Activated T-helper 1 cell treated with Interleukin-2 at 50 U/mL for 16 hours (primary cell): ENCODE results near the gene RBAK.
A peak's percentile ranks its signal among the peaks of the same experiment; 100 is the strongest.
"Not testable (repeated sequence)": the region's sequence is repeated elsewhere in the genome, so short reads cannot be mapped to it uniquely, and the experiment has no call there.

ENCODE experiments used
- DNase-seq: peaks from one replicate; pipeline ENCODE4 v3.0.0-alpha.2; 2020; ENCODE audit warnings: low read depth

The RBAK gene

DNA sequence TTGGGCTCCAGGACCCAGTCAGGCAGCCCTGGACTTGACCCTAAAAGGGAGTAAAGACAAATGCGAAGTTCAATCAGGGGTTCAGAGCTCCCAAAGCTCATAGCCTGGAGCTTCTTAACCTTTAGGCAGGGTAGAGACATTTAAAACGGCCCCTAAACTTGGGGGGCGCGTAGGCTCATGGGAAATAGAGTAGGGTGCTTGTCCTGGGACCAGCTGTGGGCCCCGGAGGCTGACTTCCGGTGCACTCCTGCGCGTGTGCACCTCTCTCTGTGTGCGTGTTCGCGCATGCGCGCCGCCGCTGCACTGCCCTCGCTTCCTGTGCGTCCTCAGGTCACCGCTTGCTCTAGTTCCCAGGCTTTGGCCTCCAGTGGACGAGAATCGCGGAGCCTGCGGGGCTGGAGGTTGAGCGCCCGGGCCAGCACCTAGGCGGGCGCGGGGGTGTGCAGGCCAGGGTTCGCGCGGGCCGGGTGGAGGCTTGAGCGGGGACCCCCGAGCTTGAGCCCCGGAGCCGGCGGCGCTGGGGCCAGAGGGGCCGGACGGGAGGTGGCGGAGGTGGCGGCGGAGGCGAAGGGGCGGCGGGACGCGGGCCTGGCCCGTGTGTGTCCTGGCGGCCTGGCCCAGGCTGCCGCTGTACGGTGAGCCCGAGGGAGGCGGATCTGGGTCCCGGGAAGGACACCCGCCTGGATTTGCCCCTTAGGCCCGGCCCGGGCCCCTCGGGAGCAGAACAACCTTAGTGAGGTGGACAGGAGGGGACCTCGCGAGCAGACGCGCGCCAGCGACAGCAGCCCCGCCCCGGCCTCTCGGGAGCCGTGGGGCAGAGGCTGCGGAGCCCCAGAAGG, at the start of gene RBAK:
Gene RBAK (plus strand): TSS at position 303 of the 839 bp plus-strand sequence. CDS start 2,217 bp downstream, outside the sequence.
- peak; percentile 79 for DNase-seq

DNA sequence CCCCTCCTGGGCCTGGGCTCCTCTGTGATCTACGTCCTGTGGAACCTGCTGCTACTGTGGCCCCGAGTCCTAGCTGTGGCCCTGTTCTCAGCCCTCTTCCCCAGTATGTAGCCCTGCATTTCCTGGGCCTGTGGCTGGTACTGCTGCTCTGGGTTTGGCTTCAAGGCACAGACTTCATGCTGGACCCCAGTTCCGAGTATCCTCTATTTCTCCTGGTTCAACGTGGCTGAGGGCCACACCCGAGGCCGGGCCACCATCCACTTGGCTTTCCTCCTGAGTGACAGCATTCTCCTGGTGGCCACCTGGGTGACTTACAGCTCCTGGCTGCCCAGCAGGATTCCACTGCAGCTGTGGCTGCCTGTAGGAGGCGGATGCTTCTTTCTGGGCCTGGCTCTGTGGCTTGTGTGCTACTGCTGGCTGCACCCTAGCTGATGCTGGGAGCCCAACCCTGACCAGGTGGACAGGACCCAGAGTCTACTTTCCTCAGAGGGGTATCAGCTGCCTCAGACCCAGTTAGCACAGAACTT, 48.9 kb upstream of the RBAK start:
- no peak for DNase-seq

DNA sequence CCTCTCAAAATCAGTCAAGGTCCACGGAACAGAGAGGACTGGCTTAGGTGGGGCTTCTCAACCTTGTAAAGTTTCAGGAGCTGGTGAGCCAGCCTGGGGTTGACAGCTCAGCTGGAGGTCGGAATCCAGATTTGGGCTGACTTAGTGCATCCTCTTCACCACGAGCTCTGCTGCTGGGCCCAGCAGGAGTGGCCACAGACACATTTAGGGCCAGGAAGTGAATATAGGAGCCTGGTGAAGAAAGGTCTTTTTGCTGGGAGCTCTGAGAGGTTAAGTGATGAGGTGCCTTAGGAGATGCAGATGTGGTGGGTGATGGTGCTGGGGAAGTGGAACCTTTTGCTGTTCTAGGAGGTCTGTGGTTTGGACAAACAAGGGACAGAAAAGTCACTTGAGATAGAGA, 47.4 kb upstream of the RBAK start:
- DNase-seq = no peak

DNA sequence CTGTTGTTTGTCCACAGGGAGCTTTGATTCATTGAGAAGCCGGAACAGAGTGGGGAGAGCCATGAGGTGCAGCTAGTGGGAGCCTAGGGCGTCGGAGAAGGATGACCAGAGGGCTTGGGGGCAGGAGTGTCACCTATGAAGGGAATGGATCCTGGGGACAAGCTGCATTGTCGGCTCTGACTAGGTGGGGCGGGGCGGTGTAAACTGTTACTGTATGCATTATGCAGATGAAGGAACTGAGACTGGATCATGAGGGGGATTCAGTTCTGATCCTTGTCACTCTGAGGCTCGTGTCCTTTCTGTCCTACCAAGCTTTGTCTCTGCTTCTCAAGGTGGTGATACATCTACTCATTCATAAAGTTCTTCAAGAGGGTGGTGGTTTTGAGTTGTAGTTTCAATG, 46.8 kb upstream of the RBAK start:
- no peak for DNase-seq

GRCh38 chr7:4999369-4999950, 46.2 kb upstream of the RBAK start:
- DNase-seq = no peak

GRCh38 chr7:5001003-5001402, 44.7 kb upstream of the RBAK start:
- no peak for DNase-seq

DNA sequence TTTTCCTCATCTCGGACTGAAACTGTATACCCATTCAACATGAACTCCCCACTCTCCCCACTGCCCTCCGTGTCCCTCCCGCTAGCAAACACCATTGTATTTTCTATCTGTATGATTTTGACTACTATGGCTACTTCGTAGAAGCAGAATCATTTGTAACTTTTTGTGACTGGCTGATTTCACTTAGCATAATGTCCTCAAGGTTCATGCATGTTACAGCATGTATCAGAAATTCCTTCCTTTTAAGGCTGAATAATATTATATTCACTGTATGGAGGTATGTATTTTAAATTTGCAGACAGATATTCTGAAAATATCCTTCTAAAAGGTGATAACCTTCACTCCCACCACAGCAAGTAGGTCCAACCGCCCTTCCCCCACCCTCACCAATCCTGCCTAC, 43.7 kb upstream of the RBAK start:
- DNase-seq = no peak

GRCh38 chr7:5005066-5005465, 40.6 kb upstream of the RBAK start:
- no peak for DNase-seq

- no peak for DNase-seq
Measured at GRCh38 chr7:5012985-5013384, 32.7 kb upstream of the RBAK start.

GRCh38 chr7:5015936-5016335, 29.7 kb upstream of the RBAK start:
- not testable (repeated sequence) for DNase-seq

- DNase-seq = not testable (repeated sequence)
Measured at GRCh38 chr7:5017626-5018025, 28.0 kb upstream of the RBAK start.

GRCh38 chr7:5020098-5020497, 25.6 kb upstream of the RBAK start:
- DNase-seq = no peak

GRCh38 chr7:5020976-5021550, 24.6 kb upstream of the RBAK start:
- DNase-seq = not testable (repeated sequence)

GRCh38 chr7:5023626-5024025, 22.0 kb upstream of the RBAK start:
- DNase-seq = not testable (repeated sequence)

DNA sequence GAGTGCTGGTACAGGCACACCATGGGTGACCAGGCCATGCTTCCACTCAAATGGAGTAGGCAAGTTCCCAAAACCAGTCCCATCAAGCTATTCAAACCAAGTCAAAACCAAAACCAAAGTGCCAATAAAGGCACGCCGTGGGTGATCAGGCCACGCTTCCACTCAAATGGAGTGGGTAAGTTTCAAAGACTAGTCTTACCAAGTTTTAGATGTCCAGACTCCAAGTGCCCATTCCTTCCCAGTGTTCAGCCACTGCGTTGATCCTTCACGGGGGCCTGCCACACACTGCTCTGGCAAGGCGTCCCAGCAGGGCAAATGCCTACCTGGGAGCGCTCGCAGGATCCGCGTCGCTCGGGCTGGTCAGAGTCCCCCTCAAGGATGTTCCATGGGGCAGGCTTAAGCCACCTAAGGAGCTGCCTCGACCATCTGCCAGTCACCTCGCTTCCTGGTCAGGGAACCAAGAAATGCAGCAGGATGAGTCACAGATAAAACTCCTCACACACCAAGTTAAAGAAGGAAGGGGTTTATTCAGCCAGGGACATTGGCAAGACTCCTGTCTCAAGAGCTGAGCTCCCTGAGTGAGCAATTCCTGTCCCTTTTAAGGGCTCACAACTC, 17.8 kb upstream of the RBAK start:
- DNase-seq = not testable (repeated sequence)

- not testable (repeated sequence) for DNase-seq
Measured at GRCh38 chr7:5033186-5033585, 12.5 kb upstream of the RBAK start.

- no peak for DNase-seq
Measured at GRCh38 chr7:5035276-5035675, 10.4 kb upstream of the RBAK start.

DNA sequence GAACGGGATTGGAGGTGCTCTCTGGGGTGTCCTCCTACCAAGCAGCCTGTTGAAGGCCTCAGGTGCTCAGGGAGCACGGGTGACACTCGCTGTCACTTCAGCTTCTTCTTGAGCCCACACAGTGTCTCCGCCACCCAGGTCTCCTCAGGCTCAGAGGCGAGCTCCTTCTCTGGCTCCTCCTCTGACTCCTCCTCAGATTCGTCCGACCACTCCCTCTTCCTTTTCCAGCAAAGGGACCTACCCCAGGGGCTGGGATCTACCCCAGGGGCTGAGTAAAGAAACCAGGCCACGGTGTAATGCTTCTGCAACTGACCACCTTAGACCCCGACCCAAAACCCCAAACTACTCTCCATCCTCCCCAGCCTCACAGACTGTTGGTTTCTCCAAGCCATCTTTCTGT, 9.2 kb upstream of the RBAK start:
- DNase-seq = no peak

GRCh38 chr7:5041047-5041446, 4.6 kb upstream of the RBAK start:
- DNase-seq = no peak

DNA sequence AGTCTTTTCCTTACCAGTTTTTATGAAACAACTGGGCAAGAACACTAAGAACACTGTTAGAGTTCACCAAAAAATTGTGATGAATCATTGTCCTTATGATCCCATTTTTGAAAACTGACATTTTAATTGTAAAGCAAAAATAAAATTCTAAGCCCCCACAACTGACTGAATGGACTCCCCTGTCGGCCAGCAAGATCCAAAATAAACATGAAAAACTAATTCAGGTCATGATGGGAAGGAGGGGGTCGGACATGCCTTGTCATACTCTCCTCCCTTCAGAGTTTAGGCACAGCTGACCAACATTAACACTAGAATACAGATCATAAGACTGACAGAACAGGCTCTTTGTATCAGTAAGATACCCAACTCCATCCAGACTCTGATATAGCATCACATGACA, 2.0 kb upstream of the RBAK start:
- DNase-seq = no peak

- DNase-seq = not testable (repeated sequence)
Measured at GRCh38 chr7:5046397-5046732, 705 bp downstream of the RBAK start.

DNA sequence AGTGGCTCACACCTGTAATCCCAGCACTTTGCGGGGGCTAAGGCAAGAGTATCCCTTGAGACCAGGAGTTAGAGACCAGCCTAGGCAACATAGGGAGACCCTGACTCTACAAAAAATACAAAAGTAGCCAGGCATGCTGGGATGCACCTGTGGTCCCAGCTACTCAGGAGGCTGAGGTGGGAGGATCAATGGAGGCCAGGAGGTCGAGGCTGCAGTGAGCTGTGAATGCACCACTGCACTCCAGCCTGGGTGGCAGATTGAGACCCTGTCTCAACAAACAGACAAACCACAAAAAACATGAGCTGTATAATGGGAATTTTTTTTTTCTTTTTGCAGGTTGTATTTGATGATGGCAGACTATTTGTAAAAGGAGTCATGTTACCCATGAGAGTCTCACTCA, 1.5 kb downstream of the RBAK start:
- not testable (repeated sequence) for DNase-seq

DNA sequence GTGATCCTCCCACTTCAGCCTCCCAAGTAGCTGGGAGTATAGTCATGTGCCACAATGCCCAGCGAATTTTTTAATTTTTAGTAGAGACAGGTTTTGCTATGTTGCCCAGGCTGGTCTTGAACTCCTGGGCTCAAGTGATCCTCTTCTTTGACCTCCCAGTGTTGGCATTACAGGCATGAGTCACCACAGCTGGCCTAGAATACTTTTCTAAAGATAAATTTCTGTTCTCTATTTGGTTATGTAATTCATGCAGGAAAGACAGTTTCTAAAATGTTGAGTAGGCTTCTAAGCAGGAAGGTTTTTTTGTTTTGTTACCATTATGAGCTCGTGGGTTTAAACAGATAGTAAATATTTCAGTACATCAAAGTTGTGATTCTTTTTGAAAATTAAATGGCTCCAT, 5.0 kb downstream of the RBAK start:
- no peak for DNase-seq
